ENCODE data around the gene EPRS1. TPM values are rescaled to one million over a fixed set of nuclear protein-coding genes. Genes with fewer than 3 reads are reported as not detected.

EPRS1 gene
- total and polyA plus RNA-seq, 2 of the 13 experiments (the other 11 are each of a cell fraction or from before 2014, with no cell fraction given): 86.1 to 124 TPM

DNA sequence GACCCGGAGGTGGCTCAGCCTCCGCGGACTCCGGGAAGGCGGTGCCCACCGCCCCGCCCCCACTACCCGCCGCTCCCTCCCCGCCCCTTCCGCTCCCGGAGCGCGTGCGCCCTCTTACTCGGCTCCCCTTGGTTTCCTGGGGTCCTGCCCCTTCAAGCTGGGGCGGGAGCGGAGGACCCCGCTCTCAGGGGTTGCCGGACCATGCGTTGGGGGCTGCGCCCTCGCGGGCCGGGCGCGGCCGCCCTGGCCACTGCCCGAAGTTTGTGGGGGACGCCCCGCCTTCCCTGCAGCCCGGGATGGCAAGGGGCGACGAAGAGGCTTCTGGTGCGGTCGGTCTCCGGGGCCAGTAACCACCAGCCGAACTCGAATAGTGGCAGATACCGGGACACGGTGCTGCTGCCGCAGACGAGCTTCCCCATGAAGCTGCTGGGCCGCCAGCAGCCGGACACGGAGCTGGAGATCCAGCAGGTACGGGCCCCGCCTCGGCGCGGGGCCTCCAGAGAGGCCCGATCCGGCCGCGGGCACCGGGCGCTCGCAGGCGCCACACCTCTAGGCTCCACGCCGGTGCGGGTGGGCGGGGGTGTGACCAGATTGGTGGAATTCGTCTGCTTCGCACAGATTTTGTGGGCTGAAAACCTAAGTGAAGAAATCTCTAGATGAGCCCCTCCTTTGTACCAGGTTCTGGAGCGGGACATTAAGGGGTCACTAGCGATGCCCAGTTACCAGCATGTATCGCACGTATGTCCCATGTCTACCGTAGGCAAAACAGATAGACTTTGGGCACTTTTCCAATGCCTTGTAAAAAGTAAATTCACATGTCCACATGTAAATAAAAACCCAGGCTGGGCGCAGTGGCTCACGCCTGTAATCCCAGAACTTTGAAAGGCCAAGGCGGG lies 48.0 kb upstream of the EPRS1 start, which contains the start of gene IARS2 (continued):
- 0 out of 2 replicates have a peak, but pooled peaks have one; percentile 24 for TF ChIP-seq HIVEP1 (CRISPR knock-in tag; IDR thresholded peaks at IDR 0.05)
- TF ChIP-seq, protein P1, sequence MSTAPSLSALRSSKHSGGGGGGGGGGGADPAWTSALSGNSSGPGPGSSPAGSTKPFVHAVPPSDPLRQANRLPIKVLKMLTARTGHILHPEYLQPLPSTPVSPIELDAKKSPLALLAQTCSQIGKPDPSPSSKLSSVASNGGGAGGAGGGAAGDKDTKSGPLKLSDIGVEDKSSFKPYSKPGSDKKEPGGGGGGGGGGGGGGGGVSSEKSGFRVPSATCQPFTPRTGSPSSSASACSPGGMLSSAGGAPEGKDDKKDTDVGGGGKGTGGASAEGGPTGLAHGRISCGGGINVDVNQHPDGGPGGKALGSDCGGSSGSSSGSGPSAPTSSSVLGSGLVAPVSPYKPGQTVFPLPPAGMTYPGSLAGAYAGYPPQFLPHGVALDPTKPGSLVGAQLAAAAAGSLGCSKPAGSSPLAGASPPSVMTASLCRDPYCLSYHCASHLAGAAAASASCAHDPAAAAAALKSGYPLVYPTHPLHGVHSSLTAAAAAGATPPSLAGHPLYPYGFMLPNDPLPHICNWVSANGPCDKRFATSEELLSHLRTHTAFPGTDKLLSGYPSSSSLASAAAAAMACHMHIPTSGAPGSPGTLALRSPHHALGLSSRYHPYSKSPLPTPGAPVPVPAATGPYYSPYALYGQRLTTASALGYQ (CRISPR knock-in tag; IDR thresholded peaks at IDR 0.05): peak; percentile 44; the same call in 1 of the 2 replicates
- TF ChIP-seq, protein P2, sequence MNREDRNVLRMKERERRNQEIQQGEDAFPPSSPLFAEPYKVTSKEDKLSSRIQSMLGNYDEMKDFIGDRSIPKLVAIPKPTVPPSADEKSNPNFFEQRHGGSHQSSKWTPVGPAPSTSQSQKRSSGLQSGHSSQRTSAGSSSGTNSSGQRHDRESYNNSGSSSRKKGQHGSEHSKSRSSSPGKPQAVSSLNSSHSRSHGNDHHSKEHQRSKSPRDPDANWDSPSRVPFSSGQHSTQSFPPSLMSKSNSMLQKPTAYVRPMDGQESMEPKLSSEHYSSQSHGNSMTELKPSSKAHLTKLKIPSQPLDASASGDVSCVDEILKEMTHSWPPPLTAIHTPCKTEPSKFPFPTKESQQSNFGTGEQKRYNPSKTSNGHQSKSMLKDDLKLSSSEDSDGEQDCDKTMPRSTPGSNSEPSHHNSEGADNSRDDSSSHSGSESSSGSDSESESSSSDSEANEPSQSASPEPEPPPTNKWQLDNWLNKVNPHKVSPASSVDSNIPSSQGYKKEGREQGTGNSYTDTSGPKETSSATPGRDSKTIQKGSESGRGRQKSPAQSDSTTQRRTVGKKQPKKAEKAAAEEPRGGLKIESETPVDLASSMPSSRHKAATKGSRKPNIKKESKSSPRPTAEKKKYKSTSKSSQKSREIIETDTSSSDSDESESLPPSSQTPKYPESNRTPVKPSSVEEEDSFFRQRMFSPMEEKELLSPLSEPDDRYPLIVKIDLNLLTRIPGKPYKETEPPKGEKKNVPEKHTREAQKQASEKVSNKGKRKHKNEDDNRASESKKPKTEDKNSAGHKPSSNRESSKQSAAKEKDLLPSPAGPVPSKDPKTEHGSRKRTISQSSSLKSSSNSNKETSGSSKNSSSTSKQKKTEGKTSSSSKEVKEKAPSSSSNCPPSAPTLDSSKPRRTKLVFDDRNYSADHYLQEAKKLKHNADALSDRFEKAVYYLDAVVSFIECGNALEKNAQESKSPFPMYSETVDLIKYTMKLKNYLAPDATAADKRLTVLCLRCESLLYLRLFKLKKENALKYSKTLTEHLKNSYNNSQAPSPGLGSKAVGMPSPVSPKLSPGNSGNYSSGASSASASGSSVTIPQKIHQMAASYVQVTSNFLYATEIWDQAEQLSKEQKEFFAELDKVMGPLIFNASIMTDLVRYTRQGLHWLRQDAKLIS (CRISPR knock-in tag; IDR thresholded peaks at IDR 0.05): 0 out of 2 replicates have a peak, but pooled peaks have one; percentile 32
- 0 out of 2 replicates have a peak, but pooled peaks have one; percentile 42 for TF ChIP-seq ZNF543 (CRISPR knock-in tag; IDR thresholded peaks at IDR 0.05)
- no peak for TF ChIP-seq DPF2 (CRISPR knock-in tag; IDR thresholded peaks at IDR 0.05; ENCODE audit: borderline replicate concordance, low read depth)
- TF ChIP-seq GABPA (IDR thresholded peaks at IDR 0.05; ENCODE audit: low read depth, low read length): peak; percentile 63
- TF ChIP-seq GABPA (CRISPR knock-in tag; IDR thresholded peaks at IDR 0.05; ENCODE audit: low read depth): peak; percentile 77
- peak; percentile 78; the same call in 1 of the 2 replicates for TF ChIP-seq KDM5A (IDR thresholded peaks at IDR 0.05; ENCODE audit: borderline replicate concordance, low read length)
- TF ChIP-seq HOXA3 (CRISPR knock-in tag; IDR thresholded peaks at IDR 0.05): peak; percentile 45; the same call in 1 of the 2 replicates
- peak; percentile 35 for TF ChIP-seq AGO1 (IDR thresholded peaks at IDR 0.05; ENCODE audit: low read depth, low read length, poor library complexity, severe bottlenecking)
- peak; percentile 7; the same call in 1 of the 2 replicates for TF ChIP-seq ZNF121 (CRISPR knock-in tag; IDR thresholded peaks at IDR 0.05)
- TF ChIP-seq, protein P3, sequence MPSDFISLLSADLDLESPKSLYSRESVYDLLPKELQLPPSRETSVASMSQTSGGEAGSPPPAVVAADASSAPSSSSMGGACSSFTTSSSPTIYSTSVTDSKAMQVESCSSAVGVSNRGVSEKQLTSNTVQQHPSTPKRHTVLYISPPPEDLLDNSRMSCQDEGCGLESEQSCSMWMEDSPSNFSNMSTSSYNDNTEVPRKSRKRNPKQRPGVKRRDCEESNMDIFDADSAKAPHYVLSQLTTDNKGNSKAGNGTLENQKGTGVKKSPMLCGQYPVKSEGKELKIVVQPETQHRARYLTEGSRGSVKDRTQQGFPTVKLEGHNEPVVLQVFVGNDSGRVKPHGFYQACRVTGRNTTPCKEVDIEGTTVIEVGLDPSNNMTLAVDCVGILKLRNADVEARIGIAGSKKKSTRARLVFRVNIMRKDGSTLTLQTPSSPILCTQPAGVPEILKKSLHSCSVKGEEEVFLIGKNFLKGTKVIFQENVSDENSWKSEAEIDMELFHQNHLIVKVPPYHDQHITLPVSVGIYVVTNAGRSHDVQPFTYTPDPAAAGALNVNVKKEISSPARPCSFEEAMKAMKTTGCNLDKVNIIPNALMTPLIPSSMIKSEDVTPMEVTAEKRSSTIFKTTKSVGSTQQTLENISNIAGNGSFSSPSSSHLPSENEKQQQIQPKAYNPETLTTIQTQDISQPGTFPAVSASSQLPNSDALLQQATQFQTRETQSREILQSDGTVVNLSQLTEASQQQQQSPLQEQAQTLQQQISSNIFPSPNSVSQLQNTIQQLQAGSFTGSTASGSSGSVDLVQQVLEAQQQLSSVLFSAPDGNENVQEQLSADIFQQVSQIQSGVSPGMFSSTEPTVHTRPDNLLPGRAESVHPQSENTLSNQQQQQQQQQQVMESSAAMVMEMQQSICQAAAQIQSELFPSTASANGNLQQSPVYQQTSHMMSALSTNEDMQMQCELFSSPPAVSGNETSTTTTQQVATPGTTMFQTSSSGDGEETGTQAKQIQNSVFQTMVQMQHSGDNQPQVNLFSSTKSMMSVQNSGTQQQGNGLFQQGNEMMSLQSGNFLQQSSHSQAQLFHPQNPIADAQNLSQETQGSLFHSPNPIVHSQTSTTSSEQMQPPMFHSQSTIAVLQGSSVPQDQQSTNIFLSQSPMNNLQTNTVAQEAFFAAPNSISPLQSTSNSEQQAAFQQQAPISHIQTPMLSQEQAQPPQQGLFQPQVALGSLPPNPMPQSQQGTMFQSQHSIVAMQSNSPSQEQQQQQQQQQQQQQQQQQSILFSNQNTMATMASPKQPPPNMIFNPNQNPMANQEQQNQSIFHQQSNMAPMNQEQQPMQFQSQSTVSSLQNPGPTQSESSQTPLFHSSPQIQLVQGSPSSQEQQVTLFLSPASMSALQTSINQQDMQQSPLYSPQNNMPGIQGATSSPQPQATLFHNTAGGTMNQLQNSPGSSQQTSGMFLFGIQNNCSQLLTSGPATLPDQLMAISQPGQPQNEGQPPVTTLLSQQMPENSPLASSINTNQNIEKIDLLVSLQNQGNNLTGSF (CRISPR knock-in tag; IDR thresholded peaks at IDR 0.05): peak; percentile 84; the same call in 1 of the 2 replicates
- peak; percentile 67; the same call in 1 of the 2 replicates for TF ChIP-seq ZSCAN9 (CRISPR knock-in tag; IDR thresholded peaks at IDR 0.05; ENCODE audit: borderline replicate concordance)
- no peak for TF ChIP-seq HNRNPH1 (optimal IDR thresholded peaks at IDR 0.05; ENCODE audit: low read depth, low read length)
- TF ChIP-seq, protein P4, sequence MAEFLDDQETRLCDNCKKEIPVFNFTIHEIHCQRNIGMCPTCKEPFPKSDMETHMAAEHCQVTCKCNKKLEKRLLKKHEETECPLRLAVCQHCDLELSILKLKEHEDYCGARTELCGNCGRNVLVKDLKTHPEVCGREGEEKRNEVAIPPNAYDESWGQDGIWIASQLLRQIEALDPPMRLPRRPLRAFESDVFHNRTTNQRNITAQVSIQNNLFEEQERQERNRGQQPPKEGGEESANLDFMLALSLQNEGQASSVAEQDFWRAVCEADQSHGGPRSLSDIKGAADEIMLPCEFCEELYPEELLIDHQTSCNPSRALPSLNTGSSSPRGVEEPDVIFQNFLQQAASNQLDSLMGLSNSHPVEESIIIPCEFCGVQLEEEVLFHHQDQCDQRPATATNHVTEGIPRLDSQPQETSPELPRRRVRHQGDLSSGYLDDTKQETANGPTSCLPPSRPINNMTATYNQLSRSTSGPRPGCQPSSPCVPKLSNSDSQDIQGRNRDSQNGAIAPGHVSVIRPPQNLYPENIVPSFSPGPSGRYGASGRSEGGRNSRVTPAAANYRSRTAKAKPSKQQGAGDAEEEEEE (CRISPR knock-in tag; IDR thresholded peaks at IDR 0.05; ENCODE audit: borderline replicate concordance): no peak
